ENCODE results near the gene IGIP. TPM values are rescaled to one million over a fixed set of nuclear protein-coding genes. Genes with fewer than 3 reads are reported as not detected.

The IGIP gene
- total RNA-seq, 1 donor: 10.5 TPM

DNA sequence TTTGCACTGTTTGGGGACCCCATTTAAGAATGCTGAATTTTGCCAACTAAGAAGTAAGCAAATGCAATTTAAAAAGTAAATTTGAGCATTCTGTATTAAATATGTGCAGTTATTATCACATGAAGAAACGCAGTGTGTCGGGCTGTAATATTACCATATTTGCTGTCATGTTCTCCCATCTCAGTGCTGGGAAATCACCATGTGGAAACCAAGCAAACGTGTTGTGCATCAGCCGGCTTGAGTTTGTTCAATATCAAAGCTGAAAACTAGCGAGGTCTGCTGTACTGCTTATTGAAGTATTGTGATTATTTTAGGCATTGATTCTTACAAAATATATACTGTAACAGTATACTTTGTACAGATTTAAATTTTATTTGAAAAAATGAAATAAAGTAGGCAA is 2.6 kb downstream of the IGIP start:
- Histone ChIP-seq H3K27me3 (ENCODE audit: insufficient read depth, low read length) (no peaks in the 10 kb centered on the region), H3K4me1 (ENCODE audit: insufficient read depth, low read length) (peaks cover 19% of the 10 kb centered on the region), H3K4me2 (ENCODE audit: insufficient read depth, low read length) (no peak overlapping the region), H3K36me3 (ENCODE audit: insufficient read depth, low read length) (no peaks in the 10 kb centered on the region), H3K9me3 (ENCODE audit: low read depth, low read length) (no peaks in the 10 kb centered on the region), H2AFZ (ENCODE audit: low read length) (no peak overlapping the region), H3K27ac (ENCODE audit: low read depth, low read length) (no peak overlapping the region), H4K20me1 (ENCODE audit: insufficient read depth, low read length) (peaks cover 41% of the 10 kb centered on the region), H3K79me2 (ENCODE audit: insufficient read depth, low read length) (peaks cover 80% of the 10 kb centered on the region), H3K4me3 (ENCODE audit: insufficient read depth, low read length) (no peak overlapping the region)
- TF ChIP-seq, protein P1, sequence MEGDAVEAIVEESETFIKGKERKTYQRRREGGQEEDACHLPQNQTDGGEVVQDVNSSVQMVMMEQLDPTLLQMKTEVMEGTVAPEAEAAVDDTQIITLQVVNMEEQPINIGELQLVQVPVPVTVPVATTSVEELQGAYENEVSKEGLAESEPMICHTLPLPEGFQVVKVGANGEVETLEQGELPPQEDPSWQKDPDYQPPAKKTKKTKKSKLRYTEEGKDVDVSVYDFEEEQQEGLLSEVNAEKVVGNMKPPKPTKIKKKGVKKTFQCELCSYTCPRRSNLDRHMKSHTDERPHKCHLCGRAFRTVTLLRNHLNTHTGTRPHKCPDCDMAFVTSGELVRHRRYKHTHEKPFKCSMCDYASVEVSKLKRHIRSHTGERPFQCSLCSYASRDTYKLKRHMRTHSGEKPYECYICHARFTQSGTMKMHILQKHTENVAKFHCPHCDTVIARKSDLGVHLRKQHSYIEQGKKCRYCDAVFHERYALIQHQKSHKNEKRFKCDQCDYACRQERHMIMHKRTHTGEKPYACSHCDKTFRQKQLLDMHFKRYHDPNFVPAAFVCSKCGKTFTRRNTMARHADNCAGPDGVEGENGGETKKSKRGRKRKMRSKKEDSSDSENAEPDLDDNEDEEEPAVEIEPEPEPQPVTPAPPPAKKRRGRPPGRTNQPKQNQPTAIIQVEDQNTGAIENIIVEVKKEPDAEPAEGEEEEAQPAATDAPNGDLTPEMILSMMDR (IDR thresholded peaks at IDR 0.05; ENCODE audit: extremely low read depth, low read depth, low read length): no peak
- no peak for DNase-seq (ENCODE audit: insufficient read length, low spot score, missing footprints)

DNA sequence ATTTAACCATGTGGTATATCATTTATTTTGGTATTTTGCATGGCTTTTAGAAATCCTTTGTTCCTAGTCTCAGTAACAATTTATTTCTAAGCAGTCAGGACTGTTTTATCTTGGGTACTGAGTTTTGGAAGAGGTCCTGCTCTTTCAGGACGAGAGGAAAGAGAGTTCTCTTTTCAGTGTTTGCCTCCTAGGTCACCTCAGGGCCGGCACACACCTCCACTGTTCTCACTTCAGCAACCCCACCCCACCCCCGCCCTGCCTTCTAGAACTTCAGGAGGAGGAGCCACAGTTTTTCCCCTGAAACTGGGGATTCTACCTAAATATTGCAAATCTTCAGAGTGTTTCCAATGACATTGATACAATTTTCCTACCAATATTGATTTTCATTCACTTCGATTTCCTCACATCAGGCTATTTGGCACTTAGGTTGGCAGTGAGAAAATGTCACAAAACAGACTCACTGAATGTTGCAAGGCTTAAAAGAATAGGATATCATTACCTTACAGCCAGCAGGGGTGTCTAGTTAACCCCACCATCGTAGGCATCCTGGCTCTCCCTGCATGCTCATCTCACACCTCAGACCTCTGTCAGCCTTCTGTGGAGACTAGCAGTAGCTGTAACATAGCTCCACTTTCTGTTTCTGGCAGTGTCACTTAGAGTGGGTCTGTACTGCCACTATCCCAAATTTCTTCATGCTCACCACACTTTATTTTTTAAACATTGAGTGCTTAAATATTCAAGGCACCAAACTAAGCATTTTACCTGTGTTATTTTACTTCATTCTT is 5.4 kb downstream of the IGIP start:
- Histone ChIP-seq H3K4me1 (ENCODE audit: insufficient read depth, low read length) (peaks cover 19% of the 10 kb centered on the region), H4K20me1 (ENCODE audit: insufficient read depth, low read length) (peaks cover 47% of the 10 kb centered on the region), H3K9me3 (ENCODE audit: low read depth, low read length) (no peaks in the 10 kb centered on the region), H3K4me2 (ENCODE audit: insufficient read depth, low read length) (peak overlapping the region; percentile 75), H3K36me3 (ENCODE audit: insufficient read depth, low read length) (no peaks in the 10 kb centered on the region), H3K79me2 (ENCODE audit: insufficient read depth, low read length) (peaks cover 82% of the 10 kb centered on the region), H3K27ac (ENCODE audit: low read depth, low read length) (peak overlapping the region; percentile 57), H3K27me3 (ENCODE audit: insufficient read depth, low read length) (no peaks in the 10 kb centered on the region), H2AFZ (ENCODE audit: low read length) (no peak overlapping the region), H3K4me3 (ENCODE audit: insufficient read depth, low read length) (no peak overlapping the region)
- no peak for DNase-seq (ENCODE audit: insufficient read length, low spot score, missing footprints)
- TF ChIP-seq, protein P1 (IDR thresholded peaks at IDR 0.05; ENCODE audit: extremely low read depth, low read depth, low read length): no peak

DNA sequence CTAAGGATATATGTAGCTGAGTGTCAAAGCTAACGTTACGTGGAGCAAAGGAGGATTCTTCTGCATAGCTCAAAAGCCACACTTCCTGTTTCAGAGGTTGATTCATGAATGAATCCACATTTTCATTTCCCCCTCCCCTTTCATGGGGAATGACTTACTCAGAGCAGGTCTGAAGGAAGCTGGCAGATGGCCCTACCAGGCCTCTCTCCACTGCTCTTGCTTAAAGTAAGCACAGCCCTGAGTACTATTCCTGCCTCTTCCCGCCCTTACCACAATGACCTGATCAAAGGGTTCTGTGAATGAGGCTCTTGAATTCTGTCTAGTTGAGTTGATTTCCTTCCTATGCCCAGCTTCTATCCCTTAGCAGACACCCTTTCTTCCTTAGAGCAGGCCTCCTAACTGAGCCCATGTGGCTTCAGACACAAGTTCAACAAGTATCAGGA is 6.3 kb downstream of the IGIP start:
- peaks cover 19% of the 10 kb centered on the region for H3K4me1 ChIP-seq (ENCODE audit: insufficient read depth, low read length)
- H3K4me3 ChIP-seq (ENCODE audit: insufficient read depth, low read length): no peak overlapping the region
- no peaks in the 10 kb centered on the region for H3K9me3 ChIP-seq (ENCODE audit: low read depth, low read length)
- TF ChIP-seq, protein P1 (IDR thresholded peaks at IDR 0.05; ENCODE audit: extremely low read depth, low read depth, low read length): no peak
- no peaks in the 10 kb centered on the region for H3K27me3 ChIP-seq (ENCODE audit: insufficient read depth, low read length)
- peak overlapping the region; percentile 57 for H3K27ac ChIP-seq (ENCODE audit: low read depth, low read length)
- H3K79me2 ChIP-seq (ENCODE audit: insufficient read depth, low read length): peaks cover 80% of the 10 kb centered on the region
- H4K20me1 ChIP-seq (ENCODE audit: insufficient read depth, low read length): peaks cover 45% of the 10 kb centered on the region
- peak overlapping the region; percentile 75 for H3K4me2 ChIP-seq (ENCODE audit: insufficient read depth, low read length)
- H2AFZ ChIP-seq (ENCODE audit: low read length): peak overlapping the region; percentile 9
- H3K36me3 ChIP-seq (ENCODE audit: insufficient read depth, low read length): no peaks in the 10 kb centered on the region
- DNase-seq (ENCODE audit: insufficient read length, low spot score, missing footprints): no peak

DNA sequence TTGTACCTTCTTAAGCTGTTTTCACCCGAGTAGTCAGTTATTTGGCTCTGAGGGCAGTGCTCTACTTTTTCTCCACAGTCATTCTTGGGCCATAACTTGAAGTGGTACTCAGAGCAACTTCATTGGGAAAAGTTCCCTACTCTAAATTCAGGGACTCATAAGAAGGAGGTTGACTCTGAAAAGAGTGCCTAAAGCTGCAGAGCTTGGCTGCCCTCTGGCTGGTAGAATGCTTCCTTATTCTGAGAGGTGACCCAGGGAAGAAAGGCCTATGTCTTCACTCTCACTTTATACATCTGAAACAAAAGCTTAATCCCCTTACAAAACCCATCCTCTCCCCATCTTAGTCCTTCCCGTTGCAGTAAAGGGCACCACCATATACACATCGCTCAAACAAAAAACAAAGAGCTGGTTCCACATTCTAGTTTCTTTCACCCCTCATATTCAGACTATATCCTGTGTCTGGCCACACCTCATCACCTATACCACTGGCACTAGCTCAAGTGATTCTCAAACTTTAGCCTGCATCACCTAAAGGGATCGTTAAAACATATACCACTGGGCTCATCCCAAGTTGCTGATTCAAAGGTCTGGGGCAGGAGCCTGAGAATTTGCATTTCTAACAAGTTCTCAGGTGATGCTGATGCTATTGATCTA is 7.9 kb downstream of the IGIP start:
- Histone ChIP-seq H3K4me2 (ENCODE audit: insufficient read depth, low read length) (no peak overlapping the region), H3K9me3 (ENCODE audit: low read depth, low read length) (no peaks in the 10 kb centered on the region), H4K20me1 (ENCODE audit: insufficient read depth, low read length) (peaks cover 54% of the 10 kb centered on the region), H3K36me3 (ENCODE audit: insufficient read depth, low read length) (no peaks in the 10 kb centered on the region), H2AFZ (ENCODE audit: low read length) (no peak overlapping the region), H3K27ac (ENCODE audit: low read depth, low read length) (no peak overlapping the region), H3K27me3 (ENCODE audit: insufficient read depth, low read length) (no peaks in the 10 kb centered on the region), H3K4me3 (ENCODE audit: insufficient read depth, low read length) (no peak overlapping the region), H3K79me2 (ENCODE audit: insufficient read depth, low read length) (peaks cover 79% of the 10 kb centered on the region), H3K4me1 (ENCODE audit: insufficient read depth, low read length) (peaks cover 19% of the 10 kb centered on the region)
- no peak for DNase-seq (ENCODE audit: insufficient read length, low spot score, missing footprints)
- TF ChIP-seq, protein P1 (IDR thresholded peaks at IDR 0.05; ENCODE audit: extremely low read depth, low read depth, low read length): no peak

Data from osteoblast (primary cell).